GM21529 (cell line): ENCODE data around the gene GNAZ.

Experiments used
- ATAC-seq: cut with Tn5 transposase; IDR thresholded peaks from one replicate; pipeline ENCODE4 v1.9.1; 2021; ENCODE audit not compliant: unreplicated experiment

The GNAZ gene

DNA sequence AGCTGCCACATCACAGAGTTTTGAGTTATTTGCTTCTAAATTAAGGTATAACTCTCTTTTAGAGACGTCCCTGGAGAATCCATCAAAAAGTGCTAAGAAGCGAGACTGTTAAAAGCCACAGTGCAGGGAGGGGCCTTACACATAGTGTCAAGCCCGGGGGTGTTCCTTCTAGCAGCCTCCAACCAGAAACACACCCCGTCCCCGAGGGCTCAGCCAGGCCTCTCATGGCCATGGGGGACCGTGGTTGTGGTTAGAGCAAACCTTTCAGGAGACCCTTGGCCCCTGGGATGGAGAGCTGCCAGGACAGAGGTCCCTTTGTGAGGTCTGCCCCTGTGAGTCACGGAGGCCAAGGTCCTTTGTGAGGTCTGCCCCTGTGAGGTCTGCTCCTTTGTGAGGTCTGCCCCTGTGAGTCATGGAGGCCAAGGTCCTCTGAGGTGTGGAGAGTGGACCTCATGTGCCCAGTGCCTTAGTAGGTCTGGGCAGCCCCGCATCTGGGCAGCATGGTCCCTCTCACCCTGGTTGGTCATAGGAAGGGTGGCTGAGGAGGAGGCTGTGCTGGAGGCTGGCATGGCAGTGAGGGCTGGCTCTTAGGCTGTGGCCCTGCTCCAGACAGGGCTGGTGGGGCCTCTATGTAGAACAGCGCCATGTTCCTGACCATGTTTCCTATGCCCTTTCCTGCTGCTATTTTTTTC lies 5.4 kb downstream of the GNAZ start:
- no peak for ATAC-seq

DNA sequence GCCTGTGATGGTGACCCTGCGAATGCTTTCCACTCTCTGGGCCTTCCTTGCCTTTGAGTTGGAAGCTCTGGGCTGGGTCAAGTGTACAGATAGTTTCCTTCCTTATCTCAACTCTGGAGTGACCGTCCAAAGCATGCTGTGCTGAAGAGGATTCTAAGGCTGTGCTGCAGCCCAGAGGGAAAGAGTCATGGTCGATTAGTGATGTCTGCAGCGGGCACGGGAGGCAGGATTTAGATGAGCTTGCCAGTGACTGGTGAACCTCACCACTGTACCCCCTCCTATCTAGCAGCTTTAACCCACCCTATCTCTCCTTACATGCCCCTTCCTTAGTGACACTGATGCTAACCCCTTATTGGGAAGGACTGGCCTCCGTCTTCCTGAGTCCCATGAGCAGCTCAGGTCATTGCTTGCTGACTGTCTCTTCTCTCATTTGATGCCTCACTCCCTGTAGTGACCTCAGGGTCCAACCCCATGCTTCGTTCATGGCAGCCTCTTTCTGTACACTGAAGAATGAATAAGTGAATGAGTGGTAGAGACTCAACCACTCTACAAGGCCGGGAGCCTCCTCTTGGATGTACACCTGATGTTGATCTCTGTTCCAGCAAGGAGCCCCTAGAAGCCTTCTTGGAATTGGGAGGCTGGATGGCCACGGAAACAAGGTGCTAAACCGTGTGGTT lies 6.7 kb downstream of the GNAZ start:
- ATAC-seq, result no peak

DNA sequence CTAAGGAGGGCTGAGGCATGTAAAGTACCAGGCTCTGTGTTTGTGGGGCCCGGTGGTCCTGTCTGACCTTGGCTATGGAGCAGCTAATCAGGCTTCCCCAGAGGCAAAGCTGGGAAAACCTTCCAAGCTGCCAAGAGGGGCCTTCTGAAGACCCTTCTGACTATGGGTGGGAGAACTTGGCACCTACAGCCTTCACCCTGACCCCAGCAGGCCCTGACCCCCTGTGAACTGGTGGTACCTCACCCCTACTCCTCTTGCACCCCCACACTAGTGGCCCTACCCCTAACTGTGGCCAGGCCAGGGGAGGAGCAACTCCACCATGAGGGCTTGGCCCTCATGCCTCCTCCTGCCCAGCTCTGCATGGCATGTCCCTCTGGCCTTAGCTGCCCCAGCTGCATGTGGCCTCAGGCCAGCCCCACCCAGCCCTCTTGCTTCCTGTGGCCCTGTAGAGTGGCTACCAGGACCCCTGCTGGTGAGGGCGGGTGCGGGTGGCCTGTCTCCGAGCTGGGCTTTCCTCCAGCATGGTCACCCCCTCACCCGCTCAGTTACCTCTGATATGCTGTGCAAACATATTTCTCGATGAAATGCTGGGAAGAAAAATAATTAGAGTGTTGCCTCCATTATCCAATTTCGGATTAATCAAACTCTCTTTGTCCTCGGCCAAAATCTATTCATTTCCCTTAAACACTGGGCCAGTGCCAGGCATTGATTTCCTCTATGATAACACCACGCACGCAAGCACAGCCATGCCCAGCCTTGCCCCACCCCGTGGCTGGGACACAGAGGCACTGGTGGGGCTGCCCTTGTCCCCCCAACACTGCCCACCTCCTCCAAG lies 7.5 kb downstream of the GNAZ start:
- no peak for ATAC-seq

DNA sequence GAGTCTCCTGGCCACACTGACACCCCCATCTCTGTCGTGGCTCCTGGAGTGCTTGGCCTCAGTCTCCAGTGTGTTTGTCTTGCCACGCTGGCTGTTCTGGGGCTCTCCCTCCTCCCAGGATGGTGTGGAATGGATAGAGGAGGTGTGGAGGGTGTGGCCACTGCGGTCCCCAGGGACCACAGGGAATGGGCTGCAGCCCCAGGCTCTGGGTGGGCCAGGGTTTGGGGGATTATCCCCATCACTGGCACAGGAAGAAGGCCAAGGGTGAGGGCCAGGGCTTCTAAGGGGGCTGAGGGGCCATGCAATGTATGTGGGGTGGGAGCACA lies 8.1 kb downstream of the GNAZ start:
- ATAC-seq, result no peak

DNA sequence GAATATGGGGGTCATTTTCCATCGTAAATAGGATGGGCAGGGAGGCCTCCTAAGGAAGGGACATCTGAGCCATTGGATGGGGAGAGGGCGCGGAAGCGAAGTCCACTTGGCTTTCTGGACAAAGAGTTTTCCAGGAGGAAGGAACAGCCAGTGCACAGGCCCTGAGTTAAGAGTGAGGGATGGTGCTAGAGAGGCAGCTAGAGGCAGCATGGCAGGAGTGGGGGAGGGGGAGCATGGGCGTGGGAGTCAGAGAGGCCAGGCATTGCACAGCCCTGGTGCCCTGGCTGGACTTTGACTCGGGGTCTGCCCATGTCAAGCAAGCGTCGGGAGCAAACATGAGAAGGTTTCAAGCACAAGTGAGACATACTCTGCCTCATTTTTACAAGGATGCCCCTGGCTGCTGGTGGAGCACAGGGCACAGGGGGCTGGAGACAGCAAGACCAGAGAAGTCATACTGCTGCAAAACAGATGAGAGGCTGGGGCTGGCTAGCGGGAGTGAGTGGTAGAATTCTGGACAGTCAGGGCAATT lies 9.0 kb downstream of the GNAZ start:
- ATAC-seq, result no peak

DNA sequence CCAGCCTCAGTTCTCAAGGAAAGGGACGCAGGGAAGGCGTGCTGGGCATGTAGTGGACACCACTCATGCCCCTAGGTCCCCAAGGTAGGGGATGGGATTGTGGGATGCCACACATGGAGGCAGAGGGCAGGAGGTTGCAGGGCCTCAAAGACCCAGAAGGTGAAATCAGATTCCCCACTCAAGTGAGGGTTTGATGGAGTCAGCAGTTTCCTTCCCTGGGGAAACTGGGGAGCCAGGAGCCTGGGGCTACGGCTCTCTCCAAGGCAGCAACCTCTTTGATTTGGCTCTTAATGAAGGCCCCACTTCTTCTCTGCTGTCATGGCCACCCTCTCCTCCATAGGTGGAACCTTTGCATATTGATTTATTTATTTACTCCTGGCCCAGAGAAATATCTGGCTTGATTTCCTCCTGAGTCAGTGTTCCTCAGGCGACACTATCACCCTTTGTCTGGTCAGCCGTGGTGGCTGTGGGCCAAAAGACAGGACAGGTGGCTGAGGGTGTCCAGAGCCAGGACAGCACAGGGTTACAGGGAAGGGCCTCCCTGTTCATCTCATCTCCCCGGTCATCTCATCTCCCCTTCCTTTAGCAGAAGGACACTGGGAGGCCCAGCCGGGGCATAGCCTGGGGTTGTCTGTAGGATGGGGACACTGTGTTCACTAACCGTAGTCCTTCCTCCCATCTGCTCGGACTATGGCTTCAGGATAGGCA lies 9.6 kb downstream of the GNAZ start:
- no peak for ATAC-seq

DNA sequence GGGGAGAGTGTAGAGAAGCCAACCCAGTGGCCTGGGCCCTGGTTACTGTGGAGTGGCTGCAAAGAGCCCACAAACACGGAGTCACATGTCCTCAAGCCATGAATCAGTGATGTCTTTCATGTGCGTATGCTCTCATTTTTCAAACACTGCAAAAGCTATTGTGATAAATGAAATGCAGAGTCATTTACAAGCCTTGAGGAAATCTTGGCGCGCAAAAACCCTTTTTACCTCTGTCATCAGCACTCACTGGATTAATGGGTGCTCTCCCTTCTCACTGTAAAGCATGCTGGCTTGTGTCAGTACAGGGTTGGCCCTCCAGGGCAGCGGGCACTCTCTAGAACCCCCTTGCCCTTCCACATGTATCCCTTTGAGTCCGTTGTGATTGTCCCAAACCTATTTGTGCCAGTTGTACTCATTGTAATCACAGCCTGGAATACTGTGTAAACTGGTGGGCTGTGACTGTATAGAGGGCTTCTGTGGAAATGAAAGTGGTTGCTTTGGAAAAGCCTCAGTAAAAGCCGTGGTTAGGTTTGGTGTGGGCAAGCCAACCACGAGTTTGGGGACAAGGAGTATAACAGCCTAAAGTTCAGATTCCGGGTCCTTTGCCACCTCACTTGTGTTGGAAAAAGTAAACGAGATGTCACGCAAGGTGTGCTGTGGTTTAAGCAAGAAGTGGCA lies 10.4 kb downstream of the GNAZ start:
- ATAC-seq, result no peak

DNA sequence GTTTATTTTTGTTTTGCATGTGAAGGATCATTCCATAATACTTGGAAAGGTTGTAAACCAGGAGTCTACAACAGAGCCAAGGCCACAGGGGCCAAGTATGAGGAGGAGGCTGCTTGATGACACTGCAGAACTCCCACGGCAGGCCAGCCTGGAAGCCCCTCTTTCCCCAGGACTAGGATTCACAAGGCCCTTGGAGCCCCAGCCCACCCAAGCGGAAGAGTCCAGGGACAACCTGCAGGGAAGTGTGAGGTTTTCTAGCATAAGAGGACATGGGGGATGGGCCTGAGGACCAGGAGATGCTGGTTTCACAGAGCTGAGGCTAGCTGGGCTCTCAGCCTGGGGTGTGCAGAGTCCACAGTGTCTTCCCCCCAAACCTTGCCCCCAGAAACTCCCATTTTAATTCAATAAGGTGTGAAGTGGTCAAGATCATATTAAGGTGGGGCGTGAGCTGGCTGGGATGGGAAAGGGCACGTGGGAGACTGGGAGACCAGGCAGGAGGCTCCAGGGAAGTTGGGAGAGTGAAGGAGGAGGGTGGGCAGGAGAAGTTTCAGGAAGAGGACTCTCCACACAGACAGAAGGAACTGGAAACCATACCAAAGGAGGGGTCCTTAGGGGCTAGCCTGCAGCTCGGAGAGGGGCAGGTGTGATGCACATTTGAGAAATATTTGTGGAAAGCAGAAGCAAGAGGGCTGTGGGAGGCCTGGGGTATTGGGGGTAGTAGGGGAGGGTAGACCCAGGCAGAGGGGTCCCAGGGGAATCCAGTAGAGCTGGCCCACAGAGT lies 12.4 kb downstream of the GNAZ start:
- no peak for ATAC-seq

DNA sequence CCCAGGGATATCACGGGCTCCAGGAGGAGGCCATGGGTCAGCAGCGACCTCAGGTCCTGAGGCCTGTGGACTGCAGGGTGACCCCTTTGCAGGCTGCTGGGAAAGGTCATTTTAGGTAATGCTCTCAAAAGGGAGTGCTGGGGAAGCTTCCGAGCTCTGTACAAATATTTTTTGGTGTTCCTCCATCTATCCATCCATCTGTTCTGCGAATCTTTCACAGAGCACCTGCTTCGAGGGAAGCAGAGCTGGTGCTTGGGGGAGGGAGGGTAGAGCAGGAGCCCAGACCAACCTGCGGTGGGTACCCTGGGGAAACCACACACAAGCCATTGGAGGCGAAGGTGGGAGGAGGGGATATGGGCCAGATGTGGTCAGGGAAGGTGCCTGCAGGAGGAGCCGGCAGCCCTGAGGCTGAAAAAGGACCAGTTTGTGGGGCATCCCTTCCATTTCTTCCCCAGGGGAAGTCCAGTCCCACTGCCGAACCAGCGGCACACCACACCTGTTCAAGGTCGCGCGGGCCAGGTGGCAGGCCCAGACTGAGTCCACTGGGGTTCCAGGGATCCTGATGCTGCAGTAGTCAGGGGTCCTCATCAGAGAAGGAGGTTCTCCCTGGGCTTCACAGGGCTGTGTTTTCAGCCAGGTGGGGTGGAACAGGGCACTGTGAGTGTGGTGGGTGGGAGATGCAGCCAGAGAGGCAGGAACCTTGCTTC lies 13.1 kb downstream of the GNAZ start:
- no peak for ATAC-seq

DNA sequence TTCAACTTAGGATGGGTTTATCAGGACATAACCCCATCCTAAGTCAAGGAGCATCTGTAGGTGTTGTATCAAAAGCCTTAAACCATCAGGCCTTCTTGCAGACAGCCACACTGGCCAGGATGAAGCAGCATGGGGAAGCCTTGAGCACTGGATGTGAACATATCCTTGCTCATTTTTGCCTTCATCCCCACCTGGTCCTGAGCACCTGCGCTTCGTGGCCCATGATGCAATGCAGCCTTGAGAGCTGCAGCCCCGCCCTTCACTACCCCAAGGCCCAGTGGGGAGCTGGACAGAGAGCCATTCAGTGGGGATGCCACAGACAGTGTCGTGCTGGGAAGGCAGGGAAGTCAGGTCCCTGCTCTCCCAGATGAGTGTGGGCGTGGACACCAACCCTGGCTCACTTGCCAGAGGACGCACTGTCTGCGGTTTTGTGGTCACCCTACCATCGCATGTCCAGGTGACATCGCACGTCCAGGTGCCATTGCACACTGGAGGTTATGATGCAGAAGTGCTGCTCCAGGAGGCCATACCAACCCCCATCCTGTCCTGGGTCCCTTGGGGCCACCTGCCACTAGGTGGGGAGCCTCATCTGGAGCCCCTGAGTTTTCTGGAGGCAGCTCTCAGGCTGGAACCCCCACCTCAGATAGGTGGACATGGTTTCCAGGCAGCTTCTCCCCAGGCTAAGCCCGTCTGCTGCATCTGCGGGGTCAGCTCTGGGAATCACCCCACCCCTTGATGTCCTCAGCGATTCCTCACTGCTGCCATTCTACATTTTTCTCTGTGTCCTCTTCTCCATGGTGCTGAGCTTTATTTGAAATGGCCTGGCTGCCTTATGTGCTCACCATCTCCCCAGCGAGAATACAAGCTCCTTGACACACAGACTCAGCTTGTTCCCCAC lies 14.4 kb downstream of the GNAZ start:
- no peak for ATAC-seq

DNA sequence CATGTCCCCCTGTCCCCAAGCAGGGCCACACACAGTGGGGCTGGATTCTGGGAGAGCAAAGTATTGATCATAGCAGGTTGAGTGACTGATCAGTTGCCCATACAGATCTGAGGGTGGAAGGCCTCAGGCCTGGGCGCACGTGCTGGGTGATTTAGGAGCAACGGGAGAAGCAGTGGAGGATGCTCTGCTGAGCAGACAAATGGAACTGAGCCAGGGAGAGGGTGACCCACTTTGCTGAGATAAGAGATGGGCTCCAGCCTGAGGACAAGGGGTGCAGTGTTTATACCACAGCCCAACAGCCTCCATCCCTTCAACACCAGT lies 15.0 kb downstream of the GNAZ start:
- no peak for ATAC-seq

DNA sequence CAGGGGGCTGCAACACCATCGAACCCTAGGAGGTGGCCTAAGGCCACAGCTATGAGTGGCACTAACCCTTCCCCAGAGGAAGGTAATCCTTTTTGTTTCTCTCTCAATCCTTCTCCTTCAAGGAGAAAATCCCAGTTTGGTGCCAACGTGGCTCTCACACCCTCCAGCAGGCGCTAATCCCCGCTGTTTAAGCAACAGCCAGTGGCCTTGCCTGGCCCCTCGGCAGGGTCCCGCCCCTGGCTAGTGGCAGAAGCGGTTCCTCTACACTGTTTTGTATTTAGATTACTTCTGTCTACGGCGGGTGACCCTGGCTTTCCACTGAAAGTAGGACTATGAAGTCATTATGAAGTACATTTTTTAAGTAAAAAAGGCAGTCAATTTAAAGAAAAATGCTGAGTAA lies 15.5 kb downstream of the GNAZ start:
- no peak for ATAC-seq

DNA sequence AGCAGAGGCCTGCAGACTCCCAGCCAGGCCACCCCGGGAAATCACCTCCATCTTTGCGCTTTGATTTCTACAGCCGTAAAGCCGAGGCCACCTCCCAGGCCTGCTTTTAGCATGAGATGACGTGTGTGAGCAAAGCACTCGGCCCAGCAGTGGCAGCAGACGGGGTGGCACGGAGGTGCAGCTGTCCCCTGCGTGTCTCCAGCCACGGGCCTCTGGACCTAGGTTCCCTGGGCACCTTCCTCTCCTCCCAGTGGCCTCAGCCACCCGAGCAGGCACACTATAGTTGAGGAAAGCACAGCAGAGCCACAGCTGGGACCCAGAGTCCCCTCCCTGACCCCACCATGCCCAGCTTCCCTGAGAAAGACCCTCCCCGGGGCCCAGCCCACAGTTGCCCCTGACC lies 15.9 kb downstream of the GNAZ start:
- ATAC-seq, result no peak

DNA sequence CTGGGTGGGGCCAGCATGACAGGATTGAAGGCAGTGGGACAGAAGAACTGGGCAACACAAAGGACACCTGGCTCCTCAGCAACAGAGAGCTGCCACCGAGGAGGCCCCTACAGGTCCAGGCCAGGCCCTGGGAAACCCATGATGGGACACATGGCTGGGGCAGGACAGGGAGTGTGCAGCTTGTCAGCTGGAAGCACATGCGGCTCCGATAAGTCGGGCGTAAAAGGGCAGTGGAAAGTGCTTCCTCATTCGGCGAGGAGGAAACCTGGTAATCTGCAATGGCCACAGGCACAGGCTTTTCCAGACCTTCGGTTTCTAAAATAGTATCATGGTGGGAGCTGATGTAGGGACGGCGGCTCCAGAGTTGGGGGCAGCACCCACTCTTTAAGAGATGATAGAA lies 16.5 kb downstream of the GNAZ start:
- ATAC-seq, result no peak

DNA sequence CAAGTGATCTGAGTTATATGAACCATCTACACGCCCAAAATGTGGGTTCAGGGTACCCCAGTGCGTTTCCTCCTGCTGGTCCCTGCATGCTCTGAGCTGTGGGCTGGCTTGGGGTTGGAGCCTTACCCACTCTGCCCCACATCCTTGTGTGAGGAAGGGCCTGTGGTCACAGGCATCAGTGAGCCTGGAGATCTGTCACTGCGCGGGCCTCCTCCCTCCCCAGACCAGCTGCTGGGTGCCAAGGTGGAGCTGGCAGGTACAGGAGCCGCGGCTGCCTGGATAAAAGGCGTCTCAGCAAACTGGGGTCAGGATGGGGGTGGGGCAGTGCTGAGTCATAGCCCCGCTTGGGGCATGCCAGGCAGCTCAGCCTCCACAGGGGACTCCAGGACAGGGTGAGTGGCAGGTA lies 17.9 kb downstream of the GNAZ start:
- no peak for ATAC-seq

DNA sequence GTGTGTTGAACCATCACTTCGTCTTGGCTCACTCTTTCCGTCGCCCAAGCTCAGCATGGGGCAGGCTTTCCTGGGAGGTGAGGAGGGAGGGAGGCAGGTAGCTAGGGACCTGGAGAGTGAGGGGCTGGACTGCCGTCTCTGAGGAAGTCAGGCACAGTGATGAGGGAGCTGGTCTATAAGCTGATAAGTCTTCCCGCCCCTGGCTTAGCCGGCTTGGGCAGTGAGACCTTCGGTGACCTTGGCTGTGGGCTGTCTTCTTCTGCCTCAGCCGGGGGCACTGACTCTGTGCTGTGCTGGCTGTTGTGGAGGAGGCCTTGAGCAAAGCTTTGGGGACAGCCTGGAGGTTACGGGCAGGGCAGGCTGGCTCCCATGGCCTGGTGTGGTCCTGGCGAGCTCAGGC lies 18.7 kb downstream of the GNAZ start:
- no peak for ATAC-seq

DNA sequence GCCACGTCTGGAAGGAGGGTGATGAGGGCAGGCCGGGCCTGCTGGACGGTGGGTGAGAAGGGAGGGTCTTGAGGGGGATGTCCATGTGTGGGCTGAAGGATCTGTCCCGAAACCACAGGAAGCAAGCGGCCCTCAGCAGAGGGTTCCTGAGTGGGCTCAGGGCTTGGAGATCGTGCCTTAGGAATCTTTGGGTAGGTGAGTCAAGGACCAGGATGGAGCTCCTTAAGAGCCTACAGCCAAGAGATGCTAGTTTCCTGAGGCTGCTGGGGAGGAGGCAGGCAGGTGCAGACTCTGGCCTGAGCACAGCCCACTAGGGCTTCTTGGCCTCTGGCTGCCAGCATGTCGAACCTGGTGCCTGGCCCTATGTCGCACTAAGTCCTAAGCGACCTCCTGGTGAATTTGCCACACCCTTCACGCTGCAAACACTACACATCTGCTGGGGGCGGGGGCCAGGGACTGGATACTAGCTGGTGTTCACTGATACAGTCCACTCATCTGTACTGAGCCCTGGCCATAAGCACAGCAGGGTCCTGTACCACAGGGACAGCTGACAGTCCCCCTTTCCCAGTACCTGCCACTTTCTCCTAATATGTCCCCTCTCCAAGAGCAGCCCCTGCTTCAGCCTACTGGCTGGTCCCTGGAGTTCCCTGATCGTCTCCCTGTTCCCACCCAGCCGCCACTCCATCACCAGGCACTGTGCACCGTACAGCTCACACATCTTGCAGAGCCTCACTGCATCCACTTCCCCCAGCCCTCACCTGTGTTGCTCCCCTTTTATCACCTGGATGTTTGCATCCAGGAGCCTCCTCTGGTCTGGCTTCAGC lies 19.5 kb downstream of the GNAZ start:
- ATAC-seq, result no peak

DNA sequence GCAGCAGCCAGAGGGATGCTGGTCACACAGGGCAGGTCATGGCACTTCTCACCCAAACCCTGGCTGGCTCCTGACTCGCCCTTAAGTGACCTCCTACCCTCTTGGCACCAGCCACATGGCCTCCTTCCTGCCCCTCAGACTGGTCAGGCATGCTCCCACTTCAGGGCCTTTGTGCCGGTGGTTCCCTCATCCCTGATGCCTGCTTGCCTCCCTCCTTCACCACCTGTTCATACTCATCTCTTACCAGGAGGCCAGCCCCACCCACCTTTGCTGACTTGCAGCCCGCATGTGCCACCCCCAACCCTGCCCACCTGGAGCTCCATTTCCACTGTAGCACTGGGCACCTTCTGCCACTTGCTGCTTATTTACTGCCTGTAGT lies 20.1 kb downstream of the GNAZ start:
- no peak for ATAC-seq
